Measurements from ENCODE around the gene RANBP10.
"Not testable (repeated sequence)": the region's sequence is repeated elsewhere in the genome, so short reads cannot be mapped to it uniquely, and the experiment has no call there.

The RANBP10 gene

DNA sequence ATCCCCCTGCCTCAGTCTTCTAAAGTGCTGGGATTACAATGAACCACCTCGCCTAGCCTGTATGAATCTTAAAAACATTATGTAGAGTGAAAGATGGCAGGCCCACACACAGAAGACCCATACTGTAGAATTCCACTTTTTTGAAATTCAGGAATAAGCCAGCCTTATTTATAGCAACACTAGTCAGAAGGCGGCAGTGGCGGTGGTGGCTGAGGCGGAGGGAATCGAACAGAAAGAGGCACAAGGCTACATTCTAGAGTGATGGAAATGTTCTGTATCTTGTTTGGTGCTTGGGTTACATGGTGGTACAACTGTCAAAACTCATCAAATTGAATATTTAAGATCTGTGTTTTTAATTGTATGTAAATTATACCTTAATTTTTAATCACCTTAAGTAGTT lies 98.6 kb downstream of the RANBP10 start:
- DNase-seq: no peak

GRCh38 chr16:67707210-67707609 lies 99.2 kb downstream of the RANBP10 start:
- no peak for DNase-seq

- no peak for DNase-seq
Measured at GRCh38 chr16:67704110-67704509, 102.2 kb downstream of the RANBP10 start.

- no peak for DNase-seq
Measured at GRCh38 chr16:67703626-67704025, 102.7 kb downstream of the RANBP10 start.

DNA sequence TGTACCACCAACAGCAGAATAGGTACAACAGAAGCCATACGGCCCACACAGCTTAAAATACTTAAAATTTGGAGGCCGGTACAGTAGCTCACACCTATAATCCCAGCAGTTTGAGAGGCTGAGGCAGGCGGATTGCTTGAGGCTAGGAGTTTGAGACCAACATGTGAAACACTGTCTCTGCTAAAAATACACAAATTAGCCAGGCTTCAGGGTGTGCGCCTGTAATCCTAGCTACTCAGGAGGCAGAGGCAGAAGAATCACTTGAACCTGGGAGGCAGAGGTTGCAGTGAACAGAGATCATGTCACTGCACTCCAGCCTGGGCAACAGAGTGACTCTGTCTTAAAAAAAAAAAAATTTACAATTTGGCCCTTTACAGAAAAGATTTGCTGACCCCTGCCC lies 104.2 kb downstream of the RANBP10 start:
- DNase-seq: no peak

DNA sequence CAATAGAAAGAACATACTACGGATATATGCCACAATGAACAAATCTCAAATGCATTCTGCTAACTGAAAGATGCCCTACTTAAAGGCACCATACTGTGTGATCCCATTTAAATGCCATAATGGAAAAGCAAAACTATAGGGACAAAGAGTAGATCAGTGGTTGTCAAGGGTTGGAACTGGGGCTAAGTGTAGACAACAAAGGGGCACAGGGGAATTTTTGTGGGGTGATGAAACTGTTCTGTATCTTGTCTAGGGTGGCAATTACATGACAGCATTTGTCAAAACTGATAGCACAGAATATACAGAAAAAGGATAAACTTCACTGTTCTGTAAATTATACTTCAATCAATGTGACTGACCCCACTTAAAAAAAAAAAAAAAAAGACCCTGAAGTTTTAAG lies 104.9 kb downstream of the RANBP10 start:
- DNase-seq: no peak

GRCh38 chr16:67699265-67699664 lies 107.1 kb downstream of the RANBP10 start:
- no peak for DNase-seq

DNA sequence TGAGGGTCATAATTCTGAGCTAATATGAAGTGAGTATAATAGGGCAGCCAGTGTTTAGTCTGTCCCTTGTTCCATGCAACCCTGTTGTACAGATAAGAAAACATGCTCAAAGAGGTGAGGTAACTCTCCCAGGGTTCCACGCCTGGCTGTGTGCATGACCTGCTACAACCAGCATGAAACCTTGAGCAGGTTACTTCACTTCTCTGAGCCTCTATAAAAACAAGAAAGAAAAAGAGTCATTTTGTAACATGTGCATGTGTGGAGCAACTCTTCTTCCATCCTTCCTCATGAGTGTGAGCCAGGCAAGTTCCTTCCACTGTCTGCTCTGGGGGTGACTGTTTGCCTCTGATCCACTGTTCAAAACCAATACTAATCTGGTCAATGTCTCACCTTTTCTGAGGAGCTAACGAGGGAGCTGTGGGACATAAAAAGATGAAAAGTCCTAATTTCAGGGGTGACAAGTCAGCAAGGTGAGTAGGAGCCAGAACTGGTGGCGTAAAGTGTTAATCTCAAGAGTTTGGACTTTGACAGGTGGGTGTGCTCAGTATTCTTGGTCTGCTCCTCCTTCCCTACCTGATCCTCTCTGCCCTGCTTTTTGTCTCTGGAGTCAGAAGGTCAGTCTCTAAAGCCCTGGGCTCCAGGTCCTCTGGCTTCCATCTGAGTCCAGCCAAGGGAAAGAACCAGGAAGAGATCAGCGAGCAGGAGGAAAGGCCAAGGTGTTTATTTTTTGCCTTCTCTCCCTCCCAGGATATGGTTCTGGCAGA lies 108.8 kb downstream of the RANBP10 start:
- DNase-seq: no peak

GRCh38 chr16:67694611-67695010 lies 111.7 kb downstream of the RANBP10 start:
- no peak for DNase-seq

- not testable (repeated sequence) for DNase-seq
Measured at GRCh38 chr16:67693517-67694285, 112.7 kb downstream of the RANBP10 start.

GRCh38 chr16:67685388-67686112 lies 120.8 kb downstream of the RANBP10 start:
- no peak for DNase-seq

DNA sequence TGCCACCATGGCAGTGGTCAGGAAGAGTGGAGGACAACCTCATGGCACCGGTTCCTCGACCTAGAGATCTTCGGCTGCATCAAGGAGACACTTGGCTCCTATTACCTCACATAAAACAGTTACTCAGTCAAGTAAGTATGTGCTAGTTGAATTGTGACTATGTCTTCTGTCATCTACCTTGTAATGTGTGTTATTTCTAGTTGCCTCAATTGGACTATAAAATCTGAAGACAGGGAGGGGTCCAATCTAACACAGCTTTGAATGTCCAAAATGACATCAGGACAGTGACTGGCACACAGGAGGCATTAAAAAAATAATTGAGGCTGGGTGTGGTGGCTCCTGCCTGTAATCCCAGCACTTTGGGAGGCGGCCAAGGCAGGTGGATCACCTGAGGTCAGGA lies 122.6 kb downstream of the RANBP10 start:
- DNase-seq: no peak

DNA sequence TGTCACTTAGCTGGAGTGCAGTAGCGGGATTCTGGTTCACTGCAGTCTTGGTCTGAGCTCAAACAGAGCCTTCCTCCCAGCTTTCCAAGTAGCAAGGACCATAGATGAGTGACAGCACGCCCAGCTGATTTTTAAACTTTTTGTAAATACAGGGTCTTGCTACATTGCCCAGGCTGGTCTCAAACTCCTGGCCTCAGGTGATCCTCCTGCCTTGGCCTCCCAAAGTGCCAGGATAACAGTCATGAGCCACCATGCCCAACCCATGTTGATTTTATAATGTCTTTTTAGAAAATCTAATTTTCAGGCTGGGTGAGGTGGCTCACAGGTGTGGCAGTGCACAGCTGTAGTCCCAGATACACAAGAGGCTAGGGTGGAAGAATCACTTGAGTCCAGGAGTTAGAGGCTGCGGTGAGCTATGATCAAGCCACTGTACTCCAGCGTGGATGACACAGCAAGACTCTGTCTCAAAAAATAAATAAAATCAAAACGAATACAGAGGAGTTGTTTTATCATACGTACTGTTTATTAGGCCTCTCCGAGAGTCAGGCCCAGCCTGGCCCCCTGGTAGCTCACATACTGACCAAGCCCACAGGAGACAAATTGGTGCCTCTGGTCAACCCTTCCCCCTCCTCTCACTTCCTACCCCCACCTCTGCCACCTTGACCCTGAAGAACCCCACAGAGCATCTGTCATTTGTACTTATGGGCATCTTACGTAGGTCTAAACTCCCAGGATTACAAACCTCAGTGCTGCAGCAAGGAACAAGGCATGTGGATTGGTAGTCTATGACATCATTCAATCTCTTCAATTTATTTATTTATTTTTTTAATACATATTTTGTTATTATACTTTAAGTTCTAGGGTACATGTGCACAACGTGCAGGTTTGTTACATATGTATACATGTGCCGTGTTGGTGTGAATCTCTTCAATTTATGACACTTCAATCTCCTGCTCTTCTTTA lies 126.1 kb downstream of the RANBP10 start:
- no peak for DNase-seq

GRCh38 chr16:67678354-67679023 lies 127.9 kb downstream of the RANBP10 start:
- no peak for DNase-seq

DNA sequence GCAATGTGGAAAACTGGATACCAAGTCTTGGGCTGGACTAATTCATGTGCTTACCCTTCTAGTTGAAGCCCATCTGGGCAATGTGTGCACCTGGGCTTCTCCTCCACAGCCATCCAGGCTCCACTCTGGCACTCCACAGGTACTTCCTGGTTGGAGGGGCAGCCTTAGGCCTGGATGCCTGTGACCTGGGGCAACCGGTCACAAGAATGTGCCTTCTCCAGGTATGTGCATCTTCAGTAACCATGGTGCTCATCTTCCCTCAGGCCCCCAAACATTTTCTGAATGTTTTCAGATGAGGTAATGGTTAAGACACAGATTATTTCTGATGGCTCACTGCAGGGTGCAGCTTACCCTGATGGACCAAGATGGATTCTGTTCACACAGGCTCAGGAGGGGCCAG lies 128.6 kb downstream of the RANBP10 start:
- DNase-seq: no peak

DNA sequence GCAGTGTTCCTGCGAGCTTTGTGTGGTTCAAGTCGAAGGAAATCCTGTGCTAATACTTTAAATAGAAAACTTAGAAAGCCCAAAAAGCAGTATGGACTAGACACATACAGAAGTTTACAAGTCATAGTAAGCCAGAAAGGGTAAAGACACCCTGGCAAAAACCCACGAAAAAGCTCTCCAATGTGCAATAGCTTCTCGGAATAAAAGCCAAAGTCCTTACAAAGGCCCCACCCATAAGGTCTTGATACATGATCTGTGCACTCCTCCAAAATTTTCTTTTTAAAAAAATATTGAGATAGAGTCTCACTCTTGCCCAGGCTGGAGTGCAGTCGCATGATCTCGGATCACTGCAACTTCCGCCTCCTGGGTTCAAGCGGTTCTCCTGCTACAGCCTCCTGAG lies 129.4 kb downstream of the RANBP10 start:
- DNase-seq: no peak

GRCh38 chr16:67676516-67676915 lies 129.8 kb downstream of the RANBP10 start:
- DNase-seq: no peak

DNA sequence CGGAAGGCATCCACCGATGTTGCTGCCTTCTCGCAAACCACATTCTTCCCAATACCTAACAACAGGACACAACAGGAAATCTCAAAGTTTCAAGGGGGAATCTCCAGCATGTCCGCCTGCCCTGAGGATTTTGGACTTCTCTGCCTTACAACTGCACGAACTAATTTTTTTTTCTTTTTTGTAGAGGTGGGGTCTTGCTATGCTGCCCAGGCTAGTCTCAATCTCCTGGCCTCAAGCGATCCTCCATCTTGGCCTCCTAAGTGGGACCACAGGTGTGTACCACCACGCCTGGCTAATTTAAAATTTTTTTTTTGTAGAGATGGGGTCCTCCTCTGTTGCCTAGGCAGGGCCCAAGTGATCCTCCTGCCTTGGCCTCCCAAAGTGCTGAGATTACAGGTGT lies 130.4 kb downstream of the RANBP10 start:
- DNase-seq: no peak

GRCh38 chr16:67675579-67675935 lies 130.8 kb downstream of the RANBP10 start:
- DNase-seq: no peak

DNA sequence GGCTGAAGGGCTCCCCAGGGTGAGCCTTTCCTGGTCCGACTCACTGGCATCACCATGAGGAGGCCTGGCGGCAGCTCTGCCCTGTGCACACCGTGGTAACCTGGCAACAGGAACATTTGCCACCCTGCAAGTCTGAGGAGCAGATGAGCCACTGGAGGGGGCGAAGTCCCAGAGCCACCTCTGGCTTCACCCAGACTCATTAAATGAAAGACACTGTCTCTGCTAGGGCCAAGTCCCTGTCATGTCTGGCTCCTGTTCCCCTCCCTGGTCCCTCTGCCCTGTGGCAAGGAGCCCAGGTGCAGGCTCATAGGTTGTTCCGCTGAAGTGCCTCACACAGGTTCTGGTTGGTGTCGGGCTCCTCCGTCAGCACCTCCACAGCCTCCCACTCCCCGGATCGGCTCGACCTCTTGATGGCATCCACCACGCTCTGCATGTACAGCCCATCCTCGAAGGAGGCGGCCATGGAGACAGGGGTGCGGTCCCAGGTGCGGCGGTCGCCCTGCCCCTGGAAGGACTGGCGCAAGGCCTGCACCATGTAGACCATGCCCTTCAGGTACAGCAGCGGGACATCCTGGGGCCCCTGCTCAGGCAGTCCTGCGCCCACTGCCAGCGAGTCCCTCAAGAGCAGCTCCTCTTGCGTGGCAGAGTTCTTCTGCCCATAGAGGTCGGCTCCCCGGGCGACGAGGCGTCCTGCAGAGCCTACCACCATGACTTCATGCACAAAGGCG lies 131.3 kb downstream of the RANBP10 start:
- no peak for DNase-seq
